PC-3 (cell line): ENCODE measurements around the gene MCRIP1. TPM values are rescaled to one million over a fixed set of nuclear protein-coding genes. Genes with fewer than 3 reads are reported as not detected.

Source experiments
- ATAC-seq: fragments of 200-7000 bp; cut with Tn5 transposase; 2 replicates; pipeline ENCODE4 v1.9.1; 2020; ENCODE audit warnings: mild to moderate bottlenecking, moderate library complexity
- BruUV-seq: library from RNA; stranded (reverse); fragments of 400-500 nt; replicated peaks from 2 replicates; lab custom pipeline; 2021; lab: Mats Ljungman, UMichigan
- CTCF ChIA-PET: fragments of 300-600 bp; sonication (Branson Sonifier 250); formaldehyde crosslinking; loops from one replicate; lab custom pipeline; 2022; ENCODE audit warnings: antibody characterized with exemption; lab: Charles Lee
- POLR2A ChIA-PET: fragments of 300-600 bp; sonication (Branson Sonifier 250); formaldehyde crosslinking; loops from one replicate; lab custom pipeline; 2022; ENCODE audit warnings: antibody characterized with exemption; ENCODE audit not compliant: unreplicated experiment; lab: Charles Lee
- DNase-seq: peaks from one replicate; pipeline ENCODE4 v3.0.0-alpha.2; 2015
- H2AFZ ChIP-seq: fragments of 300-600 bp; sonication (generic); 2 replicates; pipeline ENCODE4 v1.6.0; 2016; ENCODE audit warnings: antibody characterized with exemption, low read length
- H3F3A ChIP-seq: fragments of 300-600 bp; sonication (generic); one replicate; pipeline ENCODE4 v1.6.0; 2017; ENCODE audit warnings: antibody characterized with exemption, low read length, control low read depth, mild to moderate bottlenecking; ENCODE audit not compliant: unreplicated experiment
- H3K27ac ChIP-seq: fragments of 300-600 bp; sonication (generic); 2 replicates; pipeline ENCODE4 v1.5.1; 2016; ENCODE audit warnings: mild to moderate bottlenecking, low read length
- H3K27me3 ChIP-seq: fragments of 300-600 bp; sonication (generic); 2 replicates; pipeline ENCODE4 v1.6.1; 2016; ENCODE audit warnings: low read length, mixed read lengths
- H3K36me3 ChIP-seq: fragments of 300-600 bp; sonication (generic); 2 replicates; pipeline ENCODE4 v1.6.1; 2016; ENCODE audit warnings: low read depth, mixed run types, low read length, mixed read lengths
- H3K4me1 ChIP-seq: fragments of 300-600 bp; sonication (generic); 2 replicates; pipeline ENCODE4 v1.5.1; 2016; ENCODE audit warnings: low read length; ENCODE audit not compliant: insufficient read depth
- H3K4me2 ChIP-seq: fragments of 300-600 bp; sonication (generic); 2 replicates; pipeline ENCODE4 v1.6.0; 2016; ENCODE audit warnings: low read length
- H3K4me3 ChIP-seq: fragments of 300-600 bp; sonication (generic); 2 replicates; pipeline ENCODE4 v1.5.1; 2016; ENCODE audit warnings: mild to moderate bottlenecking, low read length, mixed read lengths
- H3K79me2 ChIP-seq: fragments of 300-600 bp; sonication (generic); 2 replicates; pipeline ENCODE4 v1.6.1; 2017; ENCODE audit warnings: low read length, mixed read lengths
- H3K9ac ChIP-seq: fragments of 300-600 bp; sonication (generic); 2 replicates; pipeline ENCODE4 v1.6.0; 2016; ENCODE audit warnings: mild to moderate bottlenecking, low read length
- H3K9me2 ChIP-seq: fragments of 300-600 bp; sonication (generic); replicated peaks from 2 replicates; pipeline ENCODE4 v1.6.1; 2016; ENCODE audit warnings: mixed run types, low read length, mixed read lengths
- H3K9me3 ChIP-seq: fragments of 300-600 bp; sonication (generic); 2 replicates; pipeline ENCODE4 v1.6.1; 2016; ENCODE audit warnings: low read length, mixed read lengths
- H4K20me1 ChIP-seq: fragments of 300-600 bp; sonication (generic); 2 replicates; pipeline ENCODE4 v1.6.1; 2016; ENCODE audit warnings: low read length, mixed read lengths
- CTCF ChIP-seq: fragments of 300-600 bp; sonication (generic); conservative IDR thresholded peaks from 2 replicates; pipeline ENCODE4 v1.5.1; 2017; ENCODE audit warnings: antibody characterized with exemption, low read depth, mild to moderate bottlenecking, low read length
- EZH2 ChIP-seq: fragments of 300-600 bp; sonication (generic); IDR thresholded peaks from one replicate; pipeline ENCODE4 v1.6.1; 2017; ENCODE audit warnings: antibody characterized with exemption, mild to moderate bottlenecking, low read length; ENCODE audit not compliant: unreplicated experiment
- EZH2phosphoT487 ChIP-seq: fragments of 300-600 bp; sonication (generic); IDR thresholded peaks from 2 replicates; pipeline ENCODE4 v1.6.1; 2018; ENCODE audit warnings: mild to moderate bottlenecking, antibody characterized with exemption, low read length, borderline replicate concordance
- intact Hi-C: fragments of 100-400 bp; cut with micrococcal nuclease; formaldehyde crosslinking; loops from 2 replicates; pipeline ENCODE4 v1.9.0; 2023
- total RNA-seq: library from RNA; depleted of rRNA; stranded (reverse); fragments of >200 nt; gene quantifications from 2 replicates; pipeline ENCODE4 v1.2.3, GENCODE V29; 2014

MCRIP1 gene
- total RNA-seq, 1 experiment from 2014 or later = 90.9 TPM

GRCh38 chr17:81865358-81865732, 32.3 kb upstream of the MCRIP1 start:
- H3K4me3 ChIP-seq = no peak overlapping the region
- H3K4me1 ChIP-seq = peaks cover 57% of the 10 kb centered on the region
- H4K20me1 ChIP-seq = peaks cover 6% of the 10 kb centered on the region; the same call in 1 of the 2 replicates
- intact Hi-C loops = no loop called here
- H3K9me2 ChIP-seq = no peaks in the 10 kb centered on the region
- H2AFZ ChIP-seq = no peak overlapping the region
- H3F3A ChIP-seq = peaks cover 22% of the 10 kb centered on the region
- BruUV-seq = no TSS peak
- no peaks in the 10 kb centered on the region for H3K27me3 ChIP-seq
- DNase-seq = no peak
- TF ChIP-seq EZH2phosphoT487 = no peak
- no peak for TF ChIP-seq CTCF
- TF ChIP-seq EZH2 = no peak
- peaks cover 51% of the 10 kb centered on the region for H3K79me2 ChIP-seq
- ATAC-seq = no peak
- H3K4me2 ChIP-seq = no peak overlapping the region
- POLR2A ChIA-PET = interaction anchor here (0.5 to 0.6 kb wide), 2 partner anchors 52 to 126 kb away, joined by 3 to 4 read pairs; no protein-coding TSS in a partner anchor
- no peak overlapping the region for H3K27ac ChIP-seq
- H3K36me3 ChIP-seq = peaks cover 16% of the 10 kb centered on the region; the same call in 1 of the 2 replicates
- H3K9ac ChIP-seq = no peak overlapping the region
- CTCF ChIA-PET = no interaction called here
- no peaks in the 10 kb centered on the region for H3K9me3 ChIP-seq

- ChIA-PET CTCF (no interaction called here), POLR2A (interaction anchor here (0.6 kb wide), 1 partner anchor 353 kb away, joined by 3 read pairs; no protein-coding TSS in a partner anchor)
- no peak for ATAC-seq
- intact Hi-C loops = no loop called here
- Histone ChIP-seq H3K4me1 (peaks cover 44% of the 10 kb centered on the region), H3K4me2 (peak overlapping the region; percentile 10; the same call in 1 of the 2 replicates), H3K27me3 (no peaks in the 10 kb centered on the region), H3K9me3 (no peaks in the 10 kb centered on the region), H3K9me2 (no peaks in the 10 kb centered on the region), H3K79me2 (peaks cover 52% of the 10 kb centered on the region), H3K9ac (no peak overlapping the region), H3K36me3 (peaks cover 15% of the 10 kb centered on the region; the same call in 1 of the 2 replicates), H4K20me1 (peaks cover 12% of the 10 kb centered on the region), H3K4me3 (no peak overlapping the region), H3K27ac (no peak overlapping the region), H3F3A (peaks cover 21% of the 10 kb centered on the region), H2AFZ (no peak overlapping the region)
- no peak for DNase-seq
- BruUV-seq = no TSS peak
- 0 out of 2 replicates have a peak, but pooled peaks have one; percentile 27 for TF ChIP-seq CTCF
- TF ChIP-seq EZH2 = no peak
- no peak for TF ChIP-seq EZH2phosphoT487
Measured at GRCh38 chr17:81863833-81864768, 31.0 kb upstream of the MCRIP1 start.
